NCI-H1092 treated with DMSO at 0.1 percent for 48 hours (cell line): ENCODE results near the gene LRMDA.

Source experiments
- DNase-seq: peaks from one replicate; lab custom pipeline; 2025; lab: John Stamatoyannopoulos, UW

Gene LRMDA

DNA sequence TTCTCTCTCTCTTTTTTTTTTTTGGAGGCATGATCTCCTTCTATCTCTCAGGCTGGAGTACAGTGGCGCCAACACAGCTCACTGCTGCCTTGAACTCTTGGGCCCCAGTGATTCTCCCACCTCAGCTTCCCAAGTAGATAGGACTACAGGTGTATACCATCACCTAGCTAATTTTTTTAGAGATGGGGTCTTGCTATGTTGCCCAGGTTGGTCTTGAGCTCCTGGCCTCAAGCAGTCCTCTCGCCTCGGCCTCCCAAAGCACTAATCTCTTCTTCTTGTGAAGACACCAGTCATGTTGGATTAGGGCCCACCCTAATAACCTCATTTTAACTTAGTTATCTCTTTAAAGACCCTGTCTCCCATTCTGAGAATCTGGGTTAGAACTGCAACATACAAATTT, 45.6 kb downstream of the LRMDA start:
- no peak for DNase-seq

- no peak for DNase-seq
Measured at GRCh38 chr10:75477680-75478079, 46.3 kb downstream of the LRMDA start.

DNA sequence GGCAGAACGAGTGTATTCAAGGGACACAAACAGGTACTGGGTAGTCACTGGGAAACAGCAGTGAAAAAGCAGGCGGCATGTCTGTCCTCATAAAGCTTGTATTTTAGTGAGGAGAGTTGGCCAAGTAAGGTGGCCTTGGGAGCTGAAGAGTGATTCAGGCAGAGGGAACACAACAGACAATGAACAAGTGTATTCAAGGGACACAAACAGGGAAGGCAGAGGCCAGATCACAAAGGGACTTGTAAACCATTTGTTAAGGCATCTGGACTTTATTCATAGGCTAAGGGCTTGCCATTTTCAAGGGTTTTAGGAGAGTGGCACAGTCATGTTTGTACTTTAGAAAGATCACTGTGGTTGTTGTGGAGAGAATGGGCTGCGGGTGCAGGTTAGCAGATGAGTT, 49.0 kb downstream of the LRMDA start:
- DNase-seq, result no peak

GRCh38 chr10:75483188-75483587, 51.8 kb downstream of the LRMDA start:
- no peak for DNase-seq

GRCh38 chr10:75484717-75485116, 53.3 kb downstream of the LRMDA start:
- DNase-seq, result no peak

GRCh38 chr10:75486591-75486990, 55.2 kb downstream of the LRMDA start:
- DNase-seq, result no peak

DNA sequence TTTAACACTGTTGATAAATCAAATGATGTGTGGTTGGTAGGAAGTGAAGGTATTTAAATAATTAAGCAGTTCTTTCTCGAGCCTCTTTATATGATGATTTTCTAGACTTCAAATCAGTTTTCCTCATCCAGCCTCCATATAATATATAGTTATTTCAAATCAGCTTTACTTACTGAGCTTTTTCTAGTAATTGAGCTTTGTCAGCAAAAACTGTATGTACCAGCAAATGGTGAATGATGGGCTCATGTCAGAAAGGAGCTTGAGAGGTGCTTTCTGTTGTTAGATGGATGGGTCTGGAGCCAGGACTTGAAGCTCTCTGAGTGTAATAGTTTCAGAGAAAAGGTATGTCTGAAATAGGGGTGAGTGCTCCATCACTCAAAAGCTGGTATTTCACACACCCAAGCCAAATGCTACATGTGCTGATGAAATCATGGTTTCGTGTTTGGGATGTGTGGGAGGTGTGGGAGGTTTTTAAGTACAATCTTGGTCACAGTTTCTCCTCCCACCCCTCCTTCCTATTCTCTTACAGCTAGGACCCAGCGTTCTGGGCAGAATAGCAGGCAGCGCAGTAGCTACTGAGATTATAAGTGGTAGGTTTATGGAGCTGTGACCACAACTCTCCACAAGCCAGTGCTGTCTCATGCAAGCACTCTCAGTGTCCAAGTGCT, 55.8 kb downstream of the LRMDA start:
- DNase-seq, result no peak

DNA sequence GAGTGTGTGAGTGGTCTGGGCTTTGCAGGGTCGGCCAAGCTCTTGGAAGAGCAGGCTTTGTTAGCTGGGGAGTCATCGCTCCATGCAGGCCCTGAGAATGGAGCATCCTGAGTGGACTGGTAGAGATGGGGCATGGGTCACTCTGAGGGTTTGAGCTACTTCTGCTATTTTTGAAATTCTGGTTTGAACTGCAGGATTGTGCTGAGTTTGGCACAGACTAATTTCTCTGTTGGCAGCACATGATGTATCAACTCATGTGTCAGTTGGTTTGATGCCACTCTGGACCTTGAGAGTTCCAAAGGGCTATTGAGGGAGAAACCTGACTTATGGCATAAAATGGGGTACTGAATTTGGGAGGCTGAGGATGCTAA, 56.3 kb downstream of the LRMDA start:
- no peak for DNase-seq

DNA sequence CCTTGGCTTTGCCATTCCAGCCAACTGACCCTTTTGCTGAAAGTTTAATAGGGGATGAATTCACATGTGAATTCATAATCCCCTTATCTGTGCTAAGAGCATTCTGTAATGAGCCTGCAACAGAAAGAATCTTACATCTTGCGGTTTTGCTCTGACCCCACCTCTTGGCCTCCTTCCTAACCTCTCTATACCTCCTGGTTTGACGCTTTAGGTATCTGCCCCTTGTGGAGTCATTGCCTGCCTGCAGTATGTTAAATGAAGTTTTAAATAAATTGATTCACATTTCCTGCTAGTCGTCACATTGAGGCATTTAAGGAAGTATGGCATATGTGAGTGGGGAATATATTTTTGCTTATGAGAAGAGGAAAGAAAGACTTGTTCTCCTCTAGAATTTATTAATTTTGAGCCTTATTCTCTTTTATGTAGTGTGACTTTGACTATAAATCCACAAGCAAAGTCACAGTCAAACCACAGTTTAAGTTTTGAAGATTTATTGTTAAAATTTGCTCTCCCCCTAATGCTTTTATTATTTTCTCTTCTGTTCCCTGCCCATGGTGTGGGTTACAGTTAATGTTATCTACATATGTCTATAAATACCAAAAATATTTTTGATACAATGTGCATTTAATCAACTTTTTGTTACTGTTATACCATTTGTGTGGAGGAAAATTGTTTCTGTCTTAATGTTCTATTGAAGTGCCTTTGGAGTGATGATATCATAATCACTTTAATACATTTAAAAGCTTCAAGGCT, 60.9 kb downstream of the LRMDA start:
- DNase-seq, result no peak

- no peak for DNase-seq
Measured at GRCh38 chr10:75493464-75493863, 62.0 kb downstream of the LRMDA start.

- DNase-seq, result no peak
Measured at GRCh38 chr10:75495434-75496190, 64.2 kb downstream of the LRMDA start.

GRCh38 chr10:75496191-75496567, 64.8 kb downstream of the LRMDA start:
- DNase-seq, result no peak

DNA sequence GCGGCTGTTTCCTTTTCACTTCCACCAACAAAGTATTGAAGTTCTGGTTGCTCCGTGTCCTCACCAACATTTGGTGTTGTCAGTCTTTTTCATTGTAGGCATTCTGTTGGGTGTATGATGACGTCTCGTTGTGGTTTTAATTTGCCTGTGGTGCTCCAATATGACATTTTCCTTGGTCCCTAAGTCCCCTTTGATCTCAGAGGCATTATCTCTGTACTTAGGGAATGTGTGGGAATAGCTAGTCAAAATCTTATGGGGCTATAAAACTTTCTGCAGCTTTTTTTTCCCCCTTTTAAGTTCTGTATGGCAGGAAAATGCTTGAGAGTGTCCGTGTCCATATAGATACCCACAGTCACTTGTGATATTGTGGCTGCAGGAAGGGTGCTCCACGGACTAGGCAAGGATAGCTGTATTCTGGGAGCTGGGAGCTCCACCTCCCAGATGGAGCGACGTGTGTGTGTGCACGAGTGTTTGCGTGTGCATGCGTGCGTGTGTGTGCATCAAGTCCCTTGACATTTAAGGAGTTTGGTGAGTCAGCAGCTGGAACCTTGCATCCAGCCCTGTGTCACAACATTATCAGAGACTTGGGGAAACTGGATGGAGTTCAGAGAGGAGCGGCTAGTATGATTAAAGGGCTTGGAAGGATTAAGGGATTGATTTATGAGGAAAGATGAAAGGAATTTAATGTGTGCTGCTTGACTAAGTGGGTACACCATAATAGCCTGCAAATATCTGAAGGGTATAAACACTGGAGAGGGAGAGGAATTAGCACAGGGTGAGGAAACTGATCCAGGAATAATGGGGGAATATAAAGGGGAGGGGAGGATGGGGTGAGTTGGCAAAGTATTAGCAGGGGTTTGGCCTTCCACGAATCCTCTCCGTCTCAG, 66.8 kb downstream of the LRMDA start:
- no peak for DNase-seq

DNA sequence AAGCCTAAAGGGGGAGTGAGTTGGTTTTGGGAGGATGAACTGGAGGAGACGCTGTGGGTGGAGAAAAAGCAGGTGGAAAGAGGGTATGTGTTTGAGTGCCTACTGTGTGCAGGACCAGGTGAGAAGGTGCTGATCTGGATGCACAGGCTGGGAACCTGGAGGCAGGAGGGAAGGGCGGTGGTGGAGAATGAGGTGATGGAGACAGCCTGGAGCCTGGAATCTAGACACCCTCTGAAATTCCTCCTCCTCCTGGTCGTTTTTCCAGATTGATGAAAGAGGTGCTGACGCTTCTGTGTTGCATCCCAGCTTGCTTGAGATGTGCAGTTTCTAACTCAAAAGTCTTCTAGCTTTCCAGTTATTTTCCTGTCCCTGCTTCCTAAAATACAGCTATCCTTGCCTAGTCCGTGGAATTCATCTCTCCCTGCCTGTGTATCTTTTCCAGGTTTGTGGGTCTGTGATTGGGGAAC, 67.5 kb downstream of the LRMDA start:
- DNase-seq, result no peak

GRCh38 chr10:75499556-75500160, 68.2 kb downstream of the LRMDA start:
- no peak for DNase-seq

GRCh38 chr10:75502389-75502788, 71.0 kb downstream of the LRMDA start:
- DNase-seq, result no peak

- DNase-seq, result no peak
Measured at GRCh38 chr10:75502838-75503237, 71.4 kb downstream of the LRMDA start.

DNA sequence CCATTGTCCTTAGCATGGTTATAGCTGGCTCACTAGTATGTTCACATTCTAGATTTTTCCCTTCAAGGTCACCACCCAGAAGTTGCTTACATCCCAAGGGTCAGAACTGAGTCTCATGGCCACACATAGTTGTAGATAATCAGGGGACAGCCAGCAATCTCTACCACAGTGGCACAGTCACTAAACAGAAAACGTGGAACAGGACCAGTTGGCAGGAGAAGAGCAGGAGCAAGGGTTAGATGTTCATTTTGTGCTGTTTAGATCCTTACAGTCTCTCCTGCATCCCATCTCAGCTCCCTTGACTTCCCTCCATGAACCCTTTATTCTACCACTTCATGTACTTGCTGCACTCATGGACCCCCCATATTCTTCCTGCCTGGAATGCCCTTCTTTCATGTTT, 73.9 kb downstream of the LRMDA start:
- DNase-seq, result no peak

DNA sequence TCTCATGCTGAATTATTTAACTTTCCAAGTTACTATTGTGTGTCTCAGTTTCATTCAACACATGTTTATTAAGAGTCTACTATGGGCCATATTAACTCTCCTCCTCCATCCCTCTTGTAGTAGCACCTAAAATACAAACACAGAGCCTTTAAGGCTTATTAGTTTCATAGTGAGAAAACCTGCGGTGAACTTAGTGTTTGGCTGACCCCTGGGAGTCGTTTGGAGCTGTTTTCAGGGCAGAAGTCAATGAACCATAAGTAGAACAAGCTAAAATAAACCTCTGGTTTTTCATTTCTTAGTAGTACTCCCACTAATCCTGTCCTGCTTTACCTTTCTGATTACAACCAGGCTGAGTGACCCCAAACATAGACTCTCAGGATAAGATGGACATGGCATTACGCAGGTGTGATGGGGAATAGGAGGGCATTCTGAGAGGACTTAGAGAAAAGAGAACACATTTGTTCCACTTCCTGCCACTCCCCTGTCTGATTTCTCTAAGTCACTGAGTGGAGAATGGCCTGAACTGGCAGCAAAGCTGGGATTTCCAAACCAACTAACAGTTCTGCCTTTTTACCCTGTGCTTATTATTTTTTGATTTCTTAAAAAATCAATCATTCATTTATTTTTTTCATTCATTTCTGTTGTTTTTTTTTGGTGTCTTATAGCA, 74.5 kb downstream of the LRMDA start:
- DNase-seq, result no peak

- no peak for DNase-seq
Measured at GRCh38 chr10:75506930-75507329, 75.5 kb downstream of the LRMDA start.

GRCh38 chr10:75507469-75507868, 76.0 kb downstream of the LRMDA start:
- no peak for DNase-seq
